Pancreas (tissue), 10 donors: ENCODE data around the gene TRIM68. TPM values are rescaled to one million over a fixed set of nuclear protein-coding genes. Genes with fewer than 3 reads are reported as not detected.

Source experiments
- ATAC-seq, 4 donors: fragments of 200-7000 bp; cut with Tn5 transposase; one replicate each; pipeline versions ENCODE4 v1.8.0 to v1.9.1; 2020; ENCODE audit warnings: mild to moderate bottlenecking in 4 of 4, moderate library complexity in 4 of 4
- DNase-seq, 6 donors: peaks; one replicate each; pipeline ENCODE4 v3.0.0-alpha.2; 2020
- FAIRE-seq: peaks from 2 replicates; lab custom pipeline; 2012; peaks lifted over from hg19 to GRCh38; lab: Jason Lieb, UNC
- H3K27ac ChIP-seq, 4 donors: fragments of 200-600 bp; sonication (generic); 1 replicate in 3 of 4; 2 replicates in 1 of 4; pipeline versions ENCODE4 v1.5.0 to v1.8.0; 2020
- H3K27me3 ChIP-seq, 4 donors: fragments of 200-600 bp; one replicate each; pipeline ENCODE4 v1.8.0; 2021
- H3K36me3 ChIP-seq, 3 donors: fragments of 200-600 bp; sonication (generic) in 1 of 3; one replicate each; pipeline versions ENCODE4 v1.5.0 to v1.8.0; 2020 to 2021
- H3K4me1 ChIP-seq, 3 donors: fragments of 200-600 bp; one replicate each; pipeline ENCODE4 v1.8.0; 2021
- H3K4me3 ChIP-seq, 4 donors: fragments of 200-600 bp; sonication (generic) in 2 of 4; one replicate each; pipeline versions ENCODE4 v1.5.0 to v1.8.0; 2020 to 2021
- H3K9me3 ChIP-seq, 4 donors: fragments of 200-600 bp; one replicate each; pipeline ENCODE4 v1.8.0; 2021
- CTCF ChIP-seq, 4 donors: fragments of 200-600 bp; sonication (generic) in 3 of 4; IDR thresholded peaks; one replicate each; pipeline versions ENCODE4 v1.5.0 to v1.8.0; 2021; ENCODE audit warnings: antibody characterized with exemption in 4 of 4
- WGBS, 2 donors: extraction: QIAGEN DNeasy Blood & Tissue Kit; methylation state at CpG; one replicate each; pipeline ENCODE4 v1.1.7; 2013; 5-methylcytosine and 5-hydroxymethylcytosine counted together
- intact Hi-C, 3 donors: fragments of 100-400 bp; cut with DNase I; formaldehyde crosslinking; loops; one replicate each; pipeline versions ENCODE4 v1.11.1 to v1.14.2; 2022
- polyA plus RNA-seq, 2 donors: library from polyadenylated mRNA; stranded (reverse); fragments of 200-250 nt; gene quantifications; one replicate each; pipeline ENCODE4 v1.2.3, GENCODE V29; 2013
- total RNA-seq, 6 donors: library from RNA; stranded (reverse); fragmentation: NEBNext Ultra II Directional in 4 of 6; extraction: Animal tissue kit (Norgen Biotek cat#: 25700) in 4 of 6; gene quantifications; one replicate each; pipeline versions ENCODE4 v1.2.1 to v1.2.4, GENCODE V29; 2021 to 2023
- donor health status: healthy with polysubstance abuse.
- donor health status: DM: no; HTN: no; CAD: no; lungs with moderate emphysema.
- donor health status: DM: no; HTN: no; CAD: no.
- donor health status: control.
- donor health status: control.
- donor health status: Bipolar disorder and iron deficiency.
- donor health status: DM: yes; HTN: yes; CAD: no.
- donor health status: DM: no; HTN: no; CAD: no.
- donor health status: DM: no; HTN: no; CAD: no.
- donor health status: DM: yes; HTN: yes; CAD: no.

TRIM68 gene
- total and polyA plus RNA-seq, 8 donors, result 3.7 to 10.6 (median 6.1) TPM

GRCh38 chr11:4577761-4578160 is 30.3 kb downstream of the TRIM68 start:
- Histone ChIP-seq H3K4me3 (no peak overlapping the region), H3K9me3 (no peaks in the 10 kb centered on the region), H3K27ac (no peak overlapping the region), H3K4me1 (no peaks in the 10 kb centered on the region), H3K27me3 (peaks cover 0 to 4% (median 0%) of the 10 kb centered on the region in 4 donors), H3K36me3 (no peaks in the 10 kb centered on the region)
- intact Hi-C loops, result no loop called here
- TF ChIP-seq CTCF (IDR thresholded peaks at IDR 0.05), result no peak
- ATAC-seq, result no peak
- 85 to 89% methylated on average over 2 of the region's 2 CpGs for WGBS, 2 donors
- FAIRE-seq, result no peak
- no peak for DNase-seq

GRCh38 chr11:4576880-4577279 is 31.2 kb downstream of the TRIM68 start:
- no peak for TF ChIP-seq CTCF (IDR thresholded peaks at IDR 0.05)
- no peaks in the 10 kb centered on the region for H3K9me3 ChIP-seq
- peaks cover 0 to 4% (median 0%) of the 10 kb centered on the region in 4 donors for H3K27me3 ChIP-seq
- no peaks in the 10 kb centered on the region for H3K36me3 ChIP-seq
- intact Hi-C loops, result no loop called here
- ATAC-seq (no peak), FAIRE-seq (no peak), DNase-seq (no peak)
- H3K4me1 ChIP-seq, result no peaks in the 10 kb centered on the region
- no peak overlapping the region for H3K4me3 ChIP-seq
- no peak overlapping the region for H3K27ac ChIP-seq
- 53 to 64% methylated on average over 3 of the region's 3 CpGs for WGBS, 2 donors

GRCh38 chr11:4569075-4569474 is 39.0 kb downstream of the TRIM68 start:
- no peak for FAIRE-seq
- TF ChIP-seq CTCF (IDR thresholded peaks at IDR 0.05), result no peak
- Histone ChIP-seq H3K36me3 (no peaks in the 10 kb centered on the region), H3K4me1 (no peaks in the 10 kb centered on the region), H3K9me3 (no peaks in the 10 kb centered on the region), H3K27ac (no peak overlapping the region), H3K27me3 (no peaks in the 10 kb centered on the region), H3K4me3 (no peak overlapping the region)
- DNase-seq, result peak in 1 of 6 donors; percentile 41
- no peak for ATAC-seq
- WGBS, 2 donors, result 87 to 97% methylated on average over 18 of the region's 18 CpGs
- intact Hi-C loops, result no loop called here

- no peaks in the 10 kb centered on the region for H3K27me3 ChIP-seq
- no peak for ATAC-seq
These were observed 42.7 kb downstream of the TRIM68 start for GRCh38 chr11:4565371-4565770.

More at GRCh38 chr11:4565371-4565770, 42.7 kb downstream of the TRIM68 start:
- intact Hi-C loops, result no loop called here
- no peak overlapping the region for H3K27ac ChIP-seq
- no peak overlapping the region for H3K4me3 ChIP-seq
- H3K9me3 ChIP-seq, result no peaks in the 10 kb centered on the region
- FAIRE-seq (no peak), DNase-seq (no peak)
- H3K36me3 ChIP-seq, result no peaks in the 10 kb centered on the region
- 79% methylated on average over 3 of the region's 3 CpGs for WGBS, 2 donors
- no peak for TF ChIP-seq CTCF (IDR thresholded peaks at IDR 0.05)
- H3K4me1 ChIP-seq, result peaks cover under 1 to 5% (median under 1%) of the 10 kb centered on the region in 3 donors
